IMR-90 (cell line): ENCODE data around the gene ELMO1.

Experiments
- TF ChIP-seq, protein P1 (sequence below): conservative IDR thresholded peaks from 2 replicates; pipeline ENCODE4 v1.5.1; 2012; ENCODE audit warnings: mild to moderate bottlenecking, low read depth, low read length, improper control_type of control experiment
- TF ChIP-seq, protein P2 (sequence below): fragments of 150-350 bp; IDR thresholded peaks from 2 replicates; pipeline ENCODE4 v1.6.1; 2016; ENCODE audit warnings: low read depth, mild to moderate bottlenecking, low read length, moderate library complexity, borderline replicate concordance

DNA sequence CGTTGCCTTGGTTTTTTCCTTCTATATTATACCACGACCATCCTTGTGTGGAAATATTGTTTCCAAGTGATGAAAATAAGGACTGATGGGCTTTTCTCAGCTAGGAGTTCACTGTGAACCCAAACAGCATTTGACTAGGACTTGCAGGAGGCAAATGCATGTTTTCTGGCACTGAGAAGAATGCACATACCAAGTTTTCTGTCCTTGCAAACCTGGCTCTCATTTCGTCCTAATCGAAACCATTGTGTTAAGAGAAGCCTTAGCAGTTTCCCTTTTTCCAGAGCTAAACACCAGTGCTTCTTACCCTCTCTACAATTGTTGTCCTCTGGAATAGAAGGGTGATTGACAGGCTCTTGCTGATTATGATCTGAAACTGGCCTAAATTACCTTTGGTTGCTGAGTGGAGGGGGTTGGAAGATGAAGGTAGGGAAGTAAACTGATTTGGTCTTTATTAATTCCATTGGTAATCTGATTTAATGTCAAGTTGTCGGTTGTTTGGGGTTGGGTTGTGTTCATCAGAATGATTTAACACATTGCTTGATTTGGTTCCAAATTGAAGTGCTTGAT lies 33.1 kb upstream of the ELMO1 start:
- TF ChIP-seq, protein P1, sequence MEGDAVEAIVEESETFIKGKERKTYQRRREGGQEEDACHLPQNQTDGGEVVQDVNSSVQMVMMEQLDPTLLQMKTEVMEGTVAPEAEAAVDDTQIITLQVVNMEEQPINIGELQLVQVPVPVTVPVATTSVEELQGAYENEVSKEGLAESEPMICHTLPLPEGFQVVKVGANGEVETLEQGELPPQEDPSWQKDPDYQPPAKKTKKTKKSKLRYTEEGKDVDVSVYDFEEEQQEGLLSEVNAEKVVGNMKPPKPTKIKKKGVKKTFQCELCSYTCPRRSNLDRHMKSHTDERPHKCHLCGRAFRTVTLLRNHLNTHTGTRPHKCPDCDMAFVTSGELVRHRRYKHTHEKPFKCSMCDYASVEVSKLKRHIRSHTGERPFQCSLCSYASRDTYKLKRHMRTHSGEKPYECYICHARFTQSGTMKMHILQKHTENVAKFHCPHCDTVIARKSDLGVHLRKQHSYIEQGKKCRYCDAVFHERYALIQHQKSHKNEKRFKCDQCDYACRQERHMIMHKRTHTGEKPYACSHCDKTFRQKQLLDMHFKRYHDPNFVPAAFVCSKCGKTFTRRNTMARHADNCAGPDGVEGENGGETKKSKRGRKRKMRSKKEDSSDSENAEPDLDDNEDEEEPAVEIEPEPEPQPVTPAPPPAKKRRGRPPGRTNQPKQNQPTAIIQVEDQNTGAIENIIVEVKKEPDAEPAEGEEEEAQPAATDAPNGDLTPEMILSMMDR = no peak
- TF ChIP-seq, protein P2, sequence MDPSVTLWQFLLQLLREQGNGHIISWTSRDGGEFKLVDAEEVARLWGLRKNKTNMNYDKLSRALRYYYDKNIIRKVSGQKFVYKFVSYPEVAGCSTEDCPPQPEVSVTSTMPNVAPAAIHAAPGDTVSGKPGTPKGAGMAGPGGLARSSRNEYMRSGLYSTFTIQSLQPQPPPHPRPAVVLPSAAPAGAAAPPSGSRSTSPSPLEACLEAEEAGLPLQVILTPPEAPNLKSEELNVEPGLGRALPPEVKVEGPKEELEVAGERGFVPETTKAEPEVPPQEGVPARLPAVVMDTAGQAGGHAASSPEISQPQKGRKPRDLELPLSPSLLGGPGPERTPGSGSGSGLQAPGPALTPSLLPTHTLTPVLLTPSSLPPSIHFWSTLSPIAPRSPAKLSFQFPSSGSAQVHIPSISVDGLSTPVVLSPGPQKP = no peak
